HCT116 (cell line): ENCODE results near the gene TRMO.

Experiments
- FOSL1 ChIP-seq: IDR thresholded peaks from 2 replicates; pipeline ENCODE4 v1.6.1; 2012; ENCODE audit warnings: low read depth
- MAX ChIP-seq: IDR thresholded peaks from 2 replicates; pipeline ENCODE4 v1.6.1; 2012
- TF ChIP-seq, protein P1 (sequence below): IDR thresholded peaks from 2 replicates; pipeline ENCODE4 v1.6.1; 2012; ENCODE audit warnings: low read depth

GRCh38 chr9:97900103-97900737, 22.1 kb downstream of the TRMO start:
- TF ChIP-seq MAX (no peak), FOSL1 (no peak)
- TF ChIP-seq, protein P1, sequence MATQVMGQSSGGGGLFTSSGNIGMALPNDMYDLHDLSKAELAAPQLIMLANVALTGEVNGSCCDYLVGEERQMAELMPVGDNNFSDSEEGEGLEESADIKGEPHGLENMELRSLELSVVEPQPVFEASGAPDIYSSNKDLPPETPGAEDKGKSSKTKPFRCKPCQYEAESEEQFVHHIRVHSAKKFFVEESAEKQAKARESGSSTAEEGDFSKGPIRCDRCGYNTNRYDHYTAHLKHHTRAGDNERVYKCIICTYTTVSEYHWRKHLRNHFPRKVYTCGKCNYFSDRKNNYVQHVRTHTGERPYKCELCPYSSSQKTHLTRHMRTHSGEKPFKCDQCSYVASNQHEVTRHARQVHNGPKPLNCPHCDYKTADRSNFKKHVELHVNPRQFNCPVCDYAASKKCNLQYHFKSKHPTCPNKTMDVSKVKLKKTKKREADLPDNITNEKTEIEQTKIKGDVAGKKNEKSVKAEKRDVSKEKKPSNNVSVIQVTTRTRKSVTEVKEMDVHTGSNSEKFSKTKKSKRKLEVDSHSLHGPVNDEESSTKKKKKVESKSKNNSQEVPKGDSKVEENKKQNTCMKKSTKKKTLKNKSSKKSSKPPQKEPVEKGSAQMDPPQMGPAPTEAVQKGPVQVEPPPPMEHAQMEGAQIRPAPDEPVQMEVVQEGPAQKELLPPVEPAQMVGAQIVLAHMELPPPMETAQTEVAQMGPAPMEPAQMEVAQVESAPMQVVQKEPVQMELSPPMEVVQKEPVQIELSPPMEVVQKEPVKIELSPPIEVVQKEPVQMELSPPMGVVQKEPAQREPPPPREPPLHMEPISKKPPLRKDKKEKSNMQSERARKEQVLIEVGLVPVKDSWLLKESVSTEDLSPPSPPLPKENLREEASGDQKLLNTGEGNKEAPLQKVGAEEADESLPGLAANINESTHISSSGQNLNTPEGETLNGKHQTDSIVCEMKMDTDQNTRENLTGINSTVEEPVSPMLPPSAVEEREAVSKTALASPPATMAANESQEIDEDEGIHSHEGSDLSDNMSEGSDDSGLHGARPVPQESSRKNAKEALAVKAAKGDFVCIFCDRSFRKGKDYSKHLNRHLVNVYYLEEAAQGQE: no peak
